ENCODE data around the gene SH2D2A. TPM values are rescaled to one million over a fixed set of nuclear protein-coding genes. Genes with fewer than 3 reads are reported as not detected.

The SH2D2A gene
- total and polyA plus RNA-seq, 9 of the 15 experiments (the other 6 are each of a cell fraction or from before 2014, with no cell fraction given), result 0.89 to 33.6 (median 6.9) TPM

GRCh38 chr1:156813750-156814570 lies 2.7 kb downstream of the SH2D2A start (continued):
- TF ChIP-seq CUX1 (CRISPR knock-in tag; IDR thresholded peaks at IDR 0.05), result no peak
- TF ChIP-seq FOXP4 (CRISPR knock-in tag; IDR thresholded peaks at IDR 0.05; ENCODE audit: borderline replicate concordance), result 0 out of 2 replicates have a peak, but pooled peaks have one; percentile 65
- no peak for TF ChIP-seq ID3 (CRISPR knock-in tag; IDR thresholded peaks at IDR 0.05)
- peak; percentile 87; the same call in 1 of the 2 replicates for TF ChIP-seq ID3 (tag; IDR thresholded peaks at IDR 0.05)
- TF ChIP-seq ZHX1 (conservative IDR thresholded peaks at IDR 0.05; ENCODE audit: low read length), result no peak
- TF ChIP-seq BCOR (IDR thresholded peaks at IDR 0.05), result 0 out of 2 replicates have a peak, but pooled peaks have one; percentile 11
- 0 out of 4 replicates have a peak, but pooled peaks of 1 of the 2 experiments have one; percentile 68 for TF ChIP-seq MLX (CRISPR knock-in tag; conservative IDR thresholded peaks at IDR 0.05)
- TF ChIP-seq MXD1 (CRISPR knock-in tag; IDR thresholded peaks at IDR 0.05; ENCODE audit: borderline replicate concordance, poor library complexity, severe bottlenecking), result peak; percentile 90
- no peak for TF ChIP-seq RFX7 (CRISPR knock-in tag; IDR thresholded peaks at IDR 0.05)
- TF ChIP-seq ZFP91 (CRISPR knock-in tag; IDR thresholded peaks at IDR 0.05), result peak; percentile 63; the same call in 1 of the 2 replicates

Measured in K562 (cell line).